Choroid plexus epithelial cell (primary cell): ENCODE measurements around the gene SORBS1.

Experiments
- DNase-seq: peaks from one replicate; pipeline ENCODE4 v3.0.0-alpha.2; 2010; ENCODE audit warnings: low read depth
- H3K4me3 ChIP-seq: 2 replicates; pipeline ENCODE4 v1.5.1; 2011; ENCODE audit warnings: low read depth, mild to moderate bottlenecking, control low read depth, low read length, moderate library complexity
- TF ChIP-seq, protein P1 (sequence below): conservative IDR thresholded peaks from 2 replicates; pipeline ENCODE4 v1.5.1; 2011; ENCODE audit warnings: low read depth, mild to moderate bottlenecking, control low read depth, inconsistent platforms, low read length, moderate library complexity

SORBS1 gene

DNA sequence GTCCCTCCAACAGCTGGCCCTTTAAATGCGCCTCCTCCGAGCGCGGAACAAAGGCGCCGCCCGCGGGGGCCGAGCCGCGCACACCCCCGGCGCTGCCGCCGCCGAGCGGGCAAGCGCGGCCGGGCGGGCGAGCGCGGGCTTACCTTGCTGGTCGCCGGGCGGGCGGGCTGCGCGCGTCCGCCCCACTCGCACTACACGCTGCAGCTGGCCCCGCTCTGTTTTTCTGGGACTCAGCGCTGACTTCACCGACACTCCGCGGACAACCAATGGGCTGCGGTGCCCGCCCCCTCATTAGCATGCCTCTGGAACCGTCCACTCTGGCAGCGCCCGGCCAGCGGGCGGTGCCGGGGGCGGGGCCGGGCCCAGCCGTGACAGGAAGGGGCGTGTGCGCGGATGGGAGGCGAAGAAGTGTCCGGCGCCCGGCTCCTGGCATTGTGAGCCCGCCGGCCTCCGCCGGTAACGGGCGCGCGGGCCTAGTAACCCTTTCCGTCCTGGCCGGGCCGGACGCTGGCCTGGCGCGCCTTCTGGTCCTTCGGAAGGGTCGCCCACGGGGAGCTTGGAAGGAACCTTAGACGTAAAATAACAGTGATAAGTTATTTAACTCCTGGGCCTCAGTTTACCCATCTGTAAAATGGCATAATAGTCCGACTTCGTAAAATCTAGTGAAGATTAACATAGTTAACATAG lies at the start of gene SORBS1:
Gene SORBS1, minus strand, starts transcription at position 195 of the 687 bp plus-strand sequence. CDS start 120,236 bp downstream, outside the sequence.
- H3K4me3 ChIP-seq = peak within 1 kb of the TSS; percentile 73
- peak; percentile 95 for DNase-seq
- TF ChIP-seq, protein P1, sequence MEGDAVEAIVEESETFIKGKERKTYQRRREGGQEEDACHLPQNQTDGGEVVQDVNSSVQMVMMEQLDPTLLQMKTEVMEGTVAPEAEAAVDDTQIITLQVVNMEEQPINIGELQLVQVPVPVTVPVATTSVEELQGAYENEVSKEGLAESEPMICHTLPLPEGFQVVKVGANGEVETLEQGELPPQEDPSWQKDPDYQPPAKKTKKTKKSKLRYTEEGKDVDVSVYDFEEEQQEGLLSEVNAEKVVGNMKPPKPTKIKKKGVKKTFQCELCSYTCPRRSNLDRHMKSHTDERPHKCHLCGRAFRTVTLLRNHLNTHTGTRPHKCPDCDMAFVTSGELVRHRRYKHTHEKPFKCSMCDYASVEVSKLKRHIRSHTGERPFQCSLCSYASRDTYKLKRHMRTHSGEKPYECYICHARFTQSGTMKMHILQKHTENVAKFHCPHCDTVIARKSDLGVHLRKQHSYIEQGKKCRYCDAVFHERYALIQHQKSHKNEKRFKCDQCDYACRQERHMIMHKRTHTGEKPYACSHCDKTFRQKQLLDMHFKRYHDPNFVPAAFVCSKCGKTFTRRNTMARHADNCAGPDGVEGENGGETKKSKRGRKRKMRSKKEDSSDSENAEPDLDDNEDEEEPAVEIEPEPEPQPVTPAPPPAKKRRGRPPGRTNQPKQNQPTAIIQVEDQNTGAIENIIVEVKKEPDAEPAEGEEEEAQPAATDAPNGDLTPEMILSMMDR = no peak

DNA sequence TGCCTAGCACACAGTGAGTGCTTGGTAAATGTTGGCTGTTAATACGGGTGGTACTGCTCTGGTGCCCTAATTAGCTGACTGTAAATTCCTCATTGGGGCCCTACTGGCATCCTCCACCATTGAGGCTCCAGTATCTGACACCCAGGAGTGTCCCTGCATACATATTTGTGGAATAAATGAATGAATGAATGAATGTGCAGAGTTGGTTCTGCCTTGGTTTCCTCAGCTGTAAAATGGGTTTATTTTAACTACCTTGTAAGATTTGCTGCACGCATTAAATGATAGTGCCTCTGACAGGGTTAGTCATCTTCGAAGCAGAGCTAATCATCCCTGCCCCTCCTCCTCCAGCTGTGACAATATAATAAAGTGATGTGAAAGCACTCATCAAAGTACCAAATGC lies 49.6 kb upstream of the SORBS1 start:
- no peak overlapping the region for H3K4me3 ChIP-seq
- TF ChIP-seq, protein P1 = no peak
- no peak for DNase-seq

DNA sequence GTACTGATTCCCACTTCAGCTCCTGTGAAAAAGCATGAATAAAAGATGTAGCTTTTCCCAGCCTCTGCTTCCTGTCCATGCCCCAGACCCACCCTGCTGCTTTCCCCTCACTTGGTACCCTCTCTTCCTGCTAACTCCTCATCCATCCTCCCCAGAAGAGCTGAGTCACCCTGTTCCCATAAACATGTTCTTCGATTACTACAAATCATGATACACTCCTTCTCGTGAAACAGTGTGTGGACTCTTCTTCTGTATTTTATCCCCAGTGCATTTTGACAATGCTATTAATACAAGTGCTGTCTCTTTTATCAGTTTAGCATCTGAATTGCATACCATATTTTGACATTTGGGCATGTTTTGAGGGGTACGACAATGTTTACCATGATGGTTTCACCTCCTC lies 45.8 kb upstream of the SORBS1 start:
- H3K4me3 ChIP-seq = no peak overlapping the region
- peak; percentile 26 for DNase-seq
- TF ChIP-seq, protein P1 = no peak

DNA sequence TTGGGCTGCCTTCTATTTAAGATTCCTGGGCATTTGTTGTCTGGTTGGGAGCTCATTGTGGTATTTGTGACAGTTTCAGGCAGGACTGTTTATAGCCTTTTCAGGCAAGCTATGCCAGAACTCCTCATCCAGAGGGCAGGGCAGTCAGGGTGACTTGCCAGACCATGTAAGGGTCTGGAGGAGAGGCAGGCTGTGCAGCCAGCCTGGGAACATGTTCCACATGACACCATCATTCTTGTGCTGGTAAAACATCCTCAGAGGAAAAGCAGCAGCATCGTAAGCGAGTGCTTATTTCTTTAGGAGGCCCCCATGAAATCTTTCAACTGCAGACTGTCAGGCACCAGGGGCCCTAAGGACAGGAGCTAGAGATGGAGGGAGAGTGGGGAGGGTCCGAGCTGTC lies 44.0 kb upstream of the SORBS1 start:
- peak; percentile 9 for DNase-seq
- H3K4me3 ChIP-seq = no peak overlapping the region
- TF ChIP-seq, protein P1 = no peak

DNA sequence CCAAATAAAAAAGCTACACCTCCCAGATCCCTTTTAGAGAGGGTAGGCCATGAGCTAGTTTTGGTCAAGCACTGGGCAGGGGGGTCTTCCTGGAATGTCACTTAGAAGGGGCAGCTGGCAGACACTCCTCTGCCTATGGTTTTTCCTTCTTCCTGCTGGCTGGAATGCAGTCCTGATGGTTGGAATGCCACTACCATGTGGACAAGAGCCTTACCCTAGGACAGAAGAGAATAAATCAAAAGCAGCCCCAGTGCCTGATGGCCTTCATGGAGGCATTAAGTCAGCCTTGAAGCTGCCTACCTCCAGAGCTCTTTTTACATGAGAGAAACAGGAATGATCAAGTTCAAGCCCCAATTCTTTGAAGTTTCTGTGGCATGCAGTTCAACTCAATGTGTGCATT lies 43.5 kb upstream of the SORBS1 start:
- no peak for DNase-seq
- no peak overlapping the region for H3K4me3 ChIP-seq
- TF ChIP-seq, protein P1 = no peak

DNA sequence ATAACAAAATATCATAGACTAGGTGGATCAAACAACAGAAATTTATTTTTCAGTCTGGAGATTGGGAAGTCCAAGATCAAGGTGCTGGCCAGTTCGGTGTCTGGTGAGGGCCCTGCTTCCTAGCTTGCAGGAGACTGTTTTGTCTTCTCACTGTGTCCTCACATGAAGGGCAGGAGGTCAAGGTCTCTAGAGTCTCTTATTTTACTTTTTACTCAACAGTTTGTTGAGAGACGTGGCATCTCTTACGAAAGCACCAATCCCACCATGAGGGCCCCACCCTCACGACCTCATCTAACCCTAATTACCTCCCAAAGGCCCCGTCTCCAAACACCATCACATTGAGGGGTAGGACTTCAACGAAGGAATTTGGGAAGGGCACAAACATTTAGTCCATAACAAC lies 41.2 kb upstream of the SORBS1 start:
- TF ChIP-seq, protein P1 = no peak
- DNase-seq = no peak
- H3K4me3 ChIP-seq = no peak overlapping the region

DNA sequence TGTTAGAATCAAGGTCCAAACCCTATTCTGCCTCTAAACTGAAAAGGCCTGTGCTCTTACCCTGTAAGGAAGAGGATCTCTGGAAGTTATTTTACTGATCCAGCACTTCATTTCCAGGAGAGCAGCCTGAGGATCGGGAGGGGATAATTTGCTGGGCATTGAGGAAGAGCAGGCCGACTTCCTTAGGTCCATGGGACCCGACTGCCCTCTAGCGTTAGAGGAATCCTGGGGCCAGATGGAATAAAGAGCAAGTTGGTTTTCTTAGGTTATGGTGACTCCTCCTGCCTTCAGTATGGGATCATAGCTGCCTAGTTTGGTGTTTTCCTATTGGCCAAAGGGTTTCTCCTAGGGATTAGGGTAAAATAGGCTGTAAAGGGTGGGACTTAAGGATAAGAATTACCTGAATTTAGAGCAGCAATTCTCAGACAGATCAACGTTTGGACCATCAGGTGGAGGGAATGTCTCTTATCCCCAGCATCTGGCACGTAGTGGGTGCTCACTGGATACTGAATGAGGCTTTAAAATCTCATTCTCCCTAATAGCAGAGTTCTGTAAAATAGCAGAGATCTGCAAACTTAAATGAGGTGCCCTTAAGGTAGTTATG lies 40.0 kb upstream of the SORBS1 start:
- DNase-seq = peak; percentile 95
- TF ChIP-seq, protein P1 = peak; percentile 100

More for the DNA sequence above, 40.0 kb upstream of the SORBS1 start:
- no peak overlapping the region for H3K4me3 ChIP-seq
